Tibial artery (tissue), 4 donors: ENCODE measurements around the gene RAD23A.

ENCODE experiments used
- DNase-seq, 2 donors: peaks; one replicate each; pipeline ENCODE4 v3.0.0-alpha.2; 2019
- H3K27ac ChIP-seq, 2 donors: fragments of 200-600 bp; sonication (generic) in 1 of 2; 1 replicate in 1 of 2; 2 replicates in 1 of 2; pipeline ENCODE4 v1.5.1; 2018 to 2019; ENCODE audit warnings: mild to moderate bottlenecking in 1 of 2
- H3K27me3 ChIP-seq, 2 donors: fragments of 200-600 bp; sonication (generic) in 1 of 2; one replicate each; pipeline versions ENCODE4 v1.5.1 to v1.6.0; 2016 to 2019
- H3K36me3 ChIP-seq, 3 donors: fragments of 200-600 bp; sonication (generic) in 2 of 3; one replicate each; pipeline ENCODE4 v1.5.1; 2016 to 2019; ENCODE audit warnings: mild to moderate bottlenecking in 2 of 3
- H3K4me1 ChIP-seq, 4 donors: fragments of 200-600 bp; sonication (generic) in 2 of 4; 1 replicate in 3 of 4; 2 replicates in 1 of 4; pipeline ENCODE4 v1.5.1; 2016 to 2019
- H3K4me3 ChIP-seq, 2 donors: fragments of 200-600 bp; sonication (generic) in 1 of 2; 1 replicate in 1 of 2; 2 replicates in 1 of 2; pipeline ENCODE4 v1.5.1; 2018 to 2019; ENCODE audit warnings: mild to moderate bottlenecking in 2 of 2
- H3K9me3 ChIP-seq, 3 donors: fragments of 200-600 bp; sonication (generic) in 1 of 3; one replicate each; pipeline ENCODE4 v1.5.1; 2016 to 2019
- intact Hi-C: fragments of 100-400 bp; cut with DNase I; formaldehyde crosslinking; loops from one replicate; pipeline ENCODE4 v1.15.0; 2023; ENCODE audit warnings: low total_unique reads
- TF ChIP-seq, protein P1 (sequence below), 2 experiments: fragments of 200-600 bp in 1 of 2; fragments of 450-650 bp in 1 of 2; IDR thresholded peaks; one replicate each; pipeline ENCODE4 v1.5.1; 2017 to 2019; ENCODE audit warnings: antibody characterized with exemption in 2 of 2, mild to moderate bottlenecking in 1 of 2, moderate library complexity in 1 of 2

Gene RAD23A

GRCh38 chr19:12945479-12946091 lies at the start of gene RAD23A:
Gene RAD23A (plus strand): TSS chr19:12945862. CDS start chr19:12945949, 87 bp downstream.
- peak; percentile 97 to 98 for DNase-seq
- Histone ChIP-seq H3K27ac (peak within 1 kb of the TSS; percentile 89 to 90), H3K36me3 (peaks cover 64 to 80% (median 67%) of the 10 kb centered on the region in 3 donors), H3K27me3 (no peaks in the 10 kb centered on the region), H3K9me3 (no peaks in the 10 kb centered on the region), H3K4me1 (peaks cover 0 to 36% (median 27%) of the 10 kb centered on the region in 4 donors), H3K4me3 (peak within 1 kb of the TSS; percentile 79 to 85)
- TF ChIP-seq, protein P1, sequence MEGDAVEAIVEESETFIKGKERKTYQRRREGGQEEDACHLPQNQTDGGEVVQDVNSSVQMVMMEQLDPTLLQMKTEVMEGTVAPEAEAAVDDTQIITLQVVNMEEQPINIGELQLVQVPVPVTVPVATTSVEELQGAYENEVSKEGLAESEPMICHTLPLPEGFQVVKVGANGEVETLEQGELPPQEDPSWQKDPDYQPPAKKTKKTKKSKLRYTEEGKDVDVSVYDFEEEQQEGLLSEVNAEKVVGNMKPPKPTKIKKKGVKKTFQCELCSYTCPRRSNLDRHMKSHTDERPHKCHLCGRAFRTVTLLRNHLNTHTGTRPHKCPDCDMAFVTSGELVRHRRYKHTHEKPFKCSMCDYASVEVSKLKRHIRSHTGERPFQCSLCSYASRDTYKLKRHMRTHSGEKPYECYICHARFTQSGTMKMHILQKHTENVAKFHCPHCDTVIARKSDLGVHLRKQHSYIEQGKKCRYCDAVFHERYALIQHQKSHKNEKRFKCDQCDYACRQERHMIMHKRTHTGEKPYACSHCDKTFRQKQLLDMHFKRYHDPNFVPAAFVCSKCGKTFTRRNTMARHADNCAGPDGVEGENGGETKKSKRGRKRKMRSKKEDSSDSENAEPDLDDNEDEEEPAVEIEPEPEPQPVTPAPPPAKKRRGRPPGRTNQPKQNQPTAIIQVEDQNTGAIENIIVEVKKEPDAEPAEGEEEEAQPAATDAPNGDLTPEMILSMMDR (IDR thresholded peaks at IDR 0.05), result peak in 1 of 2 experiments; percentile 13
- intact Hi-C loops, result loop anchor here (10.0 kb wide), 1 partner anchor 61 kb away; the partner anchor contains the start of genes DNASE2 and KLF1

DNA sequence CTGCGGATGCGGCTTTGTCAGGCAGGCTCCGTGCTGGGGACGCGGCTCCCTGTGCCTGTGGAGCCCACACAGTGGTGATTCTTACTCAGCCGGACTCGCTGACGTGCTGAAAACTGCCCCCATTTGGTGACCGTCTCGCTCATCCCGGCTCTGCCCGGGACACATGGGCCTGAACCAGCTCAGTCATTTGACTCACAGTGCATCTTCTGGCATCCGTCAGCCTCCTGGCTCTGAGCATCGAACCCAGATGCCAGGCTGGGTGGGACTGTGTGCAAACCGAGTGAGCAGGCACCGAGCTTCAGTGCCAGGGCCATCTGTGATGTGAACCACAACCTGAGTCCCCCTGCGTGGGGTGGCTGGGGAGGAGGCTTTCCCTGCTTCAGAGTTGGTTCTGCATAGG lies 49.2 kb upstream of the RAD23A start:
- H3K4me1 ChIP-seq, result peaks cover 0 to 15% (median 13%) of the 10 kb centered on the region in 4 donors
- H3K27me3 ChIP-seq, result no peaks in the 10 kb centered on the region
- no peak for DNase-seq
- H3K36me3 ChIP-seq, result peaks cover 24 to 70% (median 49%) of the 10 kb centered on the region in 3 donors
- intact Hi-C loops, result no loop called here
- no peaks in the 10 kb centered on the region for H3K9me3 ChIP-seq
- TF ChIP-seq, protein P1 (IDR thresholded peaks at IDR 0.05), result no peak
- H3K27ac ChIP-seq, result no peak overlapping the region
- no peak overlapping the region for H3K4me3 ChIP-seq

DNA sequence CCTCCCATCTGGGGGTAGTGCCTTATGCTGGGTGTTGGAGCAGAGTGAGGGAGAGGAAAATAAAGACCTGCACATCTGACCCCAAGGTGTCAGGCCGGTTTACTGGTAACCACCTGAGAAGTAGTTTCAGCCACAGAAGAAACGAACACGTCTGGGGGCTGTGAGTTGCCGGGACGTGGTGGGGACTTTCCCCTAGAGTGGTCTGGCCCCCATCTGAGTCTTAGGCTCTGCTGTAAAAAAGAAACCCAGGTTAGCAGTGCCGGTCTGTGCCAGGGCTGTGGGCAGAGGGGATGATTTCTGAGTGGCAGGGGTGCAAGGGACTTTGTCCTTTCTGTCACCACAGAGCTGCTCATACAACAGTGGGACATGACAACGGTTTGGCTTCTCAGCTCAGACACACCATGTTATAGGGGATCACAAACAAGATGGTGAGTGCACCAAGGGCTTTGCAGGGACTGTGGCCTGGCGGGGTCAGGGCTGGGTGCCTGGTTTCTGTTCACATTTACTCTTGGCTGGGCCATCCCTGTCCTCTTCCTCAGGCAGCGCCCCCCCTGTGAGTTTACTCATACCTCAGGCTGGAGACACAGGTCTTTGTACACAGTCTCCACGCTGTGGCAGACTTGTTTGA lies 45.7 kb upstream of the RAD23A start:
- DNase-seq, result no peak
- Histone ChIP-seq H3K27me3 (no peaks in the 10 kb centered on the region), H3K9me3 (no peaks in the 10 kb centered on the region), H3K4me1 (no peaks in the 10 kb centered on the region), H3K27ac (no peak overlapping the region), H3K4me3 (no peak overlapping the region), H3K36me3 (peaks cover 20 to 52% (median 32%) of the 10 kb centered on the region in 3 donors)
- intact Hi-C loops, result no loop called here
- TF ChIP-seq, protein P1 (IDR thresholded peaks at IDR 0.05), result no peak

GRCh38 chr19:12907166-12907565 lies 38.5 kb upstream of the RAD23A start:
- Histone ChIP-seq H3K27ac (no peak overlapping the region), H3K4me1 (peaks cover 0 to 3% (median 1%) of the 10 kb centered on the region in 4 donors), H3K4me3 (no peak overlapping the region), H3K36me3 (no peaks in the 10 kb centered on the region), H3K9me3 (no peaks in the 10 kb centered on the region), H3K27me3 (no peaks in the 10 kb centered on the region)
- TF ChIP-seq, protein P1 (IDR thresholded peaks at IDR 0.05), result no peak
- DNase-seq, result no peak
- intact Hi-C loops, result no loop called here

DNA sequence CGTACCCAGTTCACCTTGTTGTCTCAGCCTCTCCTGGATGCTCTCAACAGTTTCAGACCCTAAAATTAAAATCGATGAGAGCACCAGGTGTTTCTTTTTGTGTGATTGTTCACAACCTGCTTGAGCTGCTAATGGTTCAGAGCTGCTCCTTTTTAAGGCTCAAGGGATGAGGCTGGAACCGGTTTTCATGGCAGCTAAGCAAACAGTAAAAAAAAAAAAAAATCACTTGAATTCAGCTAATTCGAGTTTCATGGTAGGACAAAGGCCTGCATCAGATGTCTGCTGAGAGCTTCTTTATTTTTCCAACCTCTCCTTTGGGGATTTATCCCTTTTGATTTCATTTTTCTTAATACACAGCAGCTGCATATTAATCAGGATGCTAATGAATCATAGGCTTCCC lies 33.1 kb upstream of the RAD23A start:
- Histone ChIP-seq H3K9me3 (no peaks in the 10 kb centered on the region), H3K27me3 (no peaks in the 10 kb centered on the region), H3K27ac (peak overlapping the region; percentile 73 to 76), H3K4me3 (peak overlapping the region; percentile 11 to 26), H3K36me3 (no peaks in the 10 kb centered on the region), H3K4me1 (peaks cover 0 to 18% (median 12%) of the 10 kb centered on the region in 4 donors)
- no peak for DNase-seq
- intact Hi-C loops, result no loop called here
- TF ChIP-seq, protein P1 (IDR thresholded peaks at IDR 0.05), result no peak
